PC-3 (cell line): ENCODE measurements around the gene GPRC5B.

Source experiments
- EZH2 ChIP-seq: fragments of 300-600 bp; sonication (generic); IDR thresholded peaks from one replicate; pipeline ENCODE4 v1.6.1; 2017; ENCODE audit warnings: antibody characterized with exemption, mild to moderate bottlenecking, low read length; ENCODE audit not compliant: unreplicated experiment
- EZH2phosphoT487 ChIP-seq: fragments of 300-600 bp; sonication (generic); IDR thresholded peaks from 2 replicates; pipeline ENCODE4 v1.6.1; 2018; ENCODE audit warnings: mild to moderate bottlenecking, antibody characterized with exemption, low read length, borderline replicate concordance
- TF ChIP-seq, protein P1 (sequence below): fragments of 300-600 bp; sonication (generic); conservative IDR thresholded peaks from 2 replicates; pipeline ENCODE4 v1.5.1; 2017; ENCODE audit warnings: antibody characterized with exemption, low read depth, mild to moderate bottlenecking, low read length

DNA sequence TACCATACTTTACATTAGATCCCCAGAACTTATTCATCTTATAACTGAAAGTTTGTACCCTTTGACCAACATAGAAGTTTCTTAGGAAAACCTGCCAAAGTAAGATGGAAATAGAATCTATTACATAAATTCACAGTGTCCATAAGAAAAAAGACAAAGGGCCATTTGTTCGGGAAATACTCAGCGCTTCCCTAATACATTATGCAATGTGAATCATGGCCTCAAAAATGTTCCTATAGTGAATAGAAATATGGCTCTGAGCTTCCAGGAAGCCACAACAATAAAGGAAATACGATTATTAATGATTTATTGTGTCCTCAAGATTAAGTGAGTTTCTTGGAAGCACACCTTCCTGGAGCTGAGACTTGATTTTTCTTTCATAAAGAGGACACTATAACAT lies 51.5 kb downstream of the GPRC5B start:
- TF ChIP-seq, protein P1, sequence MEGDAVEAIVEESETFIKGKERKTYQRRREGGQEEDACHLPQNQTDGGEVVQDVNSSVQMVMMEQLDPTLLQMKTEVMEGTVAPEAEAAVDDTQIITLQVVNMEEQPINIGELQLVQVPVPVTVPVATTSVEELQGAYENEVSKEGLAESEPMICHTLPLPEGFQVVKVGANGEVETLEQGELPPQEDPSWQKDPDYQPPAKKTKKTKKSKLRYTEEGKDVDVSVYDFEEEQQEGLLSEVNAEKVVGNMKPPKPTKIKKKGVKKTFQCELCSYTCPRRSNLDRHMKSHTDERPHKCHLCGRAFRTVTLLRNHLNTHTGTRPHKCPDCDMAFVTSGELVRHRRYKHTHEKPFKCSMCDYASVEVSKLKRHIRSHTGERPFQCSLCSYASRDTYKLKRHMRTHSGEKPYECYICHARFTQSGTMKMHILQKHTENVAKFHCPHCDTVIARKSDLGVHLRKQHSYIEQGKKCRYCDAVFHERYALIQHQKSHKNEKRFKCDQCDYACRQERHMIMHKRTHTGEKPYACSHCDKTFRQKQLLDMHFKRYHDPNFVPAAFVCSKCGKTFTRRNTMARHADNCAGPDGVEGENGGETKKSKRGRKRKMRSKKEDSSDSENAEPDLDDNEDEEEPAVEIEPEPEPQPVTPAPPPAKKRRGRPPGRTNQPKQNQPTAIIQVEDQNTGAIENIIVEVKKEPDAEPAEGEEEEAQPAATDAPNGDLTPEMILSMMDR: no peak
- TF ChIP-seq EZH2 (no peak), EZH2phosphoT487 (no peak)
